ENCODE data around the gene RAB12.

The RAB12 gene

DNA sequence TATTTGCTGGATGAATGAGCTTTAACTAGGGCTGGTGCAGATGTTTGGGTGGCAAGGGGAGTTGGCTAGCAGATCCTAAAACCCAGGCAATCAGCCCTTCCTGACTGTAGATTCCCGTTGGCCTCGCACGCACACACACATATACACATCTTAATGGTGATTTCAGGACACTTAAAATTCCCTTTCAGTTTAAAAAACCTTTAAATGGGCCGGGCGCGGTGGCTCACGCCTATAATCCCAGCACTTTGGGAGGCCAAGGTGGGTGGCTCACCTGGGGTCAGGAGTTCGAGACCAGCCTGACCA lies 76.6 kb downstream of the RAB12 start:
- DNase-seq = no peak

DNA sequence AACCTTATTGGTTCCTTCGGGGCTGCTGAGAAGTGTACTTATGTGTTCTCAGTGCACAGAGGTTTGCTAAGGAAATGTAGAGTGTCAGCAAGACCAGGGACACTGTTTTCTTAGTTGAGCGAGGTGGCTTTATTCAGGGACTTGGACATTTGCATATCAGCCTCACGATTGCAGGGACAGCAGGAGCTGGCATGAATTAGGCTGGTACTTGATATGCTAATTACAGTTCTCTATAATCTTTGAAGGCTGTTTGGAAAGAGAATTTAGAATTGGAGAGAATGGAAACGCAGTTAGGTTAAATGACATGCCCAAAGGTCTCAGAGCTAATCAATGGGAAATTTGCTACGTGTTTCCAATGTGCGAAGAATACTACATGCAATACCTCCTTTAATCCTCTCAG lies 77.4 kb downstream of the RAB12 start:
- DNase-seq = no peak

DNA sequence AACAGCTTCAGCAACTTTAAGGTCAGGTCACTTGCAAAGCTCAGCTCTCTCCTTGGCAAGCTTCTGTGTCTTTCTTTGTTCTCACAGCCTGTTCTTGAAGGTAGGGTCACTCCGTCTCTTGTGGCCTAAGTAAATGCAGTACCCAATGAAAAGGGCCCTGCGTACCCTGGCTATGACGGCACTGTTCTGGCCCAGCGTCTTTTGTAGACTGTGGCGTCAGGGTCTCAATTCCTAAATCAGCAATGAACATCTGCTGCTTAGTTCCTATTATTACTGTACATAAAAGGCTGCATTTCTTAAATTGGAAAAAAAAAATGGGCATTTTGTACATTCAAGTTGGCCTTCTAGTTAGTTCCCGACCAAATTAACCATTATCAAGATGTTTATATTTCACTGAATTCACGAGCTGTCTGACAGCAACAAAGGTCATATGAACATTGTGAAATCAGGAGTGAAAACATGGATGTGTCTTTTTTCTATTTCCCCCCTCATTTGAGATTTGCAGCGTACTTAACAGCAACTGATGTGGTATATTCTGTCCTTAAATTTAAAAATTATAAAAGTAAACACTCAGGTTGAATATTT lies 79.1 kb downstream of the RAB12 start:
- DNase-seq = no peak

DNA sequence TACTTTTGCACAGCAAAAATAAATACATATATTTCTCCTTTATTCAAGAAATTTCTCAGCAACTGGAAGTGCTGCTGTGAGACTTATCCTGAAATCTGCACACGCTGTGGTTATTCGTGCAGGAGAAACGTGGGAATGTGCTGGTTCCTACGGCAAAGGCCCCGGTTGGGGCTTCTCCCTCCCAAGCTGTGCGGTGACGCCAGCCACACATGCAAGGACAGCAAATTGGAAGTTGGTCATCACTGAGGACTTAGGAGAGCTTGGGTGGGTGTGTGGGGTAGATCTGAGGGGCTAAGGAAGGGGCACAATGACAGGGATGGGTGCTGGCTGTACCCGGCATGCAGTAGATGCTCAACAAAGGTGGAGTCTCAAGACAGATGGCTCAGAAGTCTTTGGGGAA lies 79.6 kb downstream of the RAB12 start:
- DNase-seq = no peak

Measured in Kasumi-1 (cell line).